B cell (primary cell): Measurements from ENCODE around the gene KYAT1. TPM values are rescaled to one million over a fixed set of nuclear protein-coding genes. Genes with fewer than 3 reads are reported as not detected.

Source experiments
- ATAC-seq: fragments of 200-7000 bp; cut with Tn5 transposase; one replicate; pipeline ENCODE4 v1.10.0; 2021; ENCODE audit warnings: low read depth, mild to moderate bottlenecking, moderate number of reproducible peaks, moderate library complexity
- CTCF ChIA-PET: fragments of 350-600 bp; sonication (Branson Sonifier 250); formaldehyde crosslinking; loops from one replicate; lab custom pipeline; 2021; ENCODE audit warnings: antibody characterized with exemption, inconsistent platforms; lab: Charles Lee
- POLR2A ChIA-PET: fragments of 350-600 bp; sonication (Branson Sonifier 250); formaldehyde crosslinking; loops from one replicate; lab custom pipeline; 2021; ENCODE audit warnings: antibody characterized with exemption; lab: Charles Lee
- DNase-seq: peaks from one replicate; pipeline ENCODE4 v3.0.0; 2013
- H2AFZ ChIP-seq: 2 replicates; pipeline ENCODE4 v1.6.1; 2012; ENCODE audit warnings: mild to moderate bottlenecking, low read depth, low read length; ENCODE audit not compliant: insufficient read depth, poor library complexity, severe bottlenecking
- H3K27ac ChIP-seq, 2 donors: 1 replicate in 1 of 2; 2 replicates in 1 of 2; pipeline ENCODE4 v1.5.1; 2012 to 2013; ENCODE audit warnings: low read length in 2 of 2, mild to moderate bottlenecking in 2 of 2, moderate library complexity in 1 of 2
- H3K27me3 ChIP-seq, 4 experiments: fragments of 200-600 bp in 1 of 4; sonication (generic) in 1 of 4; replicated peaks in 1 of 4; 1 replicate in 2 of 4; 2 replicates in 2 of 4; pipeline versions ENCODE4 v1.6.1 to v1.7.0; 2013 to 2016; ENCODE audit warnings: low read length in 3 of 4, mild to moderate bottlenecking in 2 of 4, mixed read lengths in 1 of 4, moderate library complexity in 1 of 4; ENCODE audit not compliant: insufficient read depth in 4 of 4, control insufficient read depth in 3 of 4; ENCODE audit errors: control extremely low read depth in 1 of 4
- H3K36me3 ChIP-seq, 2 experiments: replicated peaks in 1 of 2; 1 replicate in 1 of 2; 2 replicates in 1 of 2; pipeline versions ENCODE4 v1.6.1 to v1.7.1; 2013; ENCODE audit warnings: low read length in 1 of 2; ENCODE audit not compliant: insufficient read depth in 2 of 2, control insufficient read depth in 1 of 2; ENCODE audit errors: control extremely low read depth in 1 of 2, extremely low read depth in 1 of 2
- H3K4me1 ChIP-seq, 2 donors: fragments of 200-600 bp in 1 of 2; sonication (generic) in 1 of 2; 1 replicate in 1 of 2; 2 replicates in 1 of 2; pipeline versions ENCODE4 v1.5.1 to v1.6.1; 2013 to 2017; ENCODE audit warnings: low read length in 2 of 2; ENCODE audit not compliant: control insufficient read depth in 2 of 2, insufficient read depth in 2 of 2
- H3K4me2 ChIP-seq: replicated peaks from 2 replicates; pipeline ENCODE3; 2012; ENCODE audit warnings: mild to moderate bottlenecking, low read depth, low read length; ENCODE audit not compliant: poor library complexity, severe bottlenecking
- H3K4me3 ChIP-seq, 5 experiments: fragments of 200-600 bp in 1 of 5; sonication (generic) in 1 of 5; 1 replicate in 3 of 5; 2 replicates in 2 of 5; pipeline versions ENCODE4 v1.5.1 to v1.7.0; 2011 to 2016; ENCODE audit warnings: low read length in 4 of 5, mild to moderate bottlenecking in 4 of 5, low read depth in 2 of 5, control low read depth in 1 of 5, moderate library complexity in 1 of 5; ENCODE audit not compliant: insufficient read depth in 1 of 5; ENCODE audit errors: control extremely low read depth in 1 of 5, extremely low read depth in 1 of 5
- H3K79me2 ChIP-seq: fragments of 200-600 bp; sonication (generic); one replicate; pipeline ENCODE4 v1.6.0; 2016; ENCODE audit warnings: low read length; ENCODE audit not compliant: control insufficient read depth, insufficient read depth
- H3K9ac ChIP-seq: fragments of 200-600 bp; sonication (generic); 2 replicates; pipeline ENCODE4 v1.6.1; 2017; ENCODE audit warnings: mild to moderate bottlenecking, low read length, moderate library complexity
- H3K9me3 ChIP-seq, 3 donors: one replicate each; pipeline versions ENCODE4 v1.6.1 to v1.7.1; 2013; ENCODE audit warnings: low read length in 2 of 3; ENCODE audit not compliant: control insufficient read depth in 2 of 3, insufficient read depth in 1 of 3; ENCODE audit errors: control extremely low read depth in 1 of 3
- H4K20me1 ChIP-seq: 2 replicates; pipeline ENCODE4 v1.6.0; 2012; ENCODE audit warnings: mild to moderate bottlenecking, low read length; ENCODE audit not compliant: insufficient read depth, control insufficient read depth, poor library complexity, severe bottlenecking
- H3K27ac Mint-ChIP-seq: one replicate; pipeline ENCODE4 v1.8.0; 2021; ENCODE audit warnings: mixed read lengths
- H3K27me3 Mint-ChIP-seq: one replicate; pipeline ENCODE4 v1.8.0; 2021; ENCODE audit warnings: mixed read lengths
- H3K4me1 Mint-ChIP-seq: one replicate; pipeline ENCODE4 v1.8.0; 2021; ENCODE audit warnings: mixed read lengths
- H3K4me3 Mint-ChIP-seq: one replicate; pipeline ENCODE4 v1.8.0; 2021; ENCODE audit warnings: mixed read lengths
- H3K9me3 Mint-ChIP-seq: one replicate; pipeline ENCODE4 v1.8.0; 2022; ENCODE audit warnings: mixed read lengths; ENCODE audit not compliant: insufficient read depth
- CTCF ChIP-seq: fragments of 200-600 bp; IDR thresholded peaks from one replicate; pipeline ENCODE4 v1.8.0; 2022; ENCODE audit warnings: antibody characterized with exemption, mild to moderate bottlenecking
- EZH2 ChIP-seq: IDR thresholded peaks from 2 replicates; pipeline ENCODE4 v1.6.1; 2012; ENCODE audit warnings: borderline replicate concordance, low read depth, mild to moderate bottlenecking, moderate library complexity, low read length; ENCODE audit not compliant: insufficient read depth, poor library complexity, severe bottlenecking
- WGBS: methylation state at CpG from one replicate; pipeline ENCODE4 v1.1.5; 2013; ENCODE audit warnings: missing lambda C conversion rate; ENCODE audit not compliant: insufficient coverage; 5-methylcytosine and 5-hydroxymethylcytosine counted together
- intact Hi-C: fragments of 100-400 bp; cut with micrococcal nuclease; formaldehyde crosslinking; loops from one replicate; pipeline ENCODE4 v1.10.0; 2022
- polyA plus RNA-seq: library from polyadenylated mRNA; depleted of rRNA; stranded (reverse); fragments of >200 nt; gene quantifications from 2 replicates; pipeline ENCODE4 v1.2.3, GENCODE V29; 2012
- total RNA-seq, 2 donors: library from RNA; stranded (reverse); fragments of 120-200 nt in 1 of 2; gene quantifications; 1 replicate in 1 of 2; 2 replicates in 1 of 2; pipeline versions ENCODE4 v1.2.3 to v1.2.4, GENCODE V29; 2013 to 2022

The KYAT1 gene
- total and polyA plus RNA-seq, 2 donors (not counting 1 experiment from before 2014, with no cell fraction given), result 7.0 to 16.2 TPM

GRCh38 chr9:128802482-128802881 lies 79.3 kb downstream of the KYAT1 start:
- peaks cover 0 to 58% of the 10 kb centered on the region in 2 experiments for H3K36me3 ChIP-seq
- no peaks in the 10 kb centered on the region for H3K9me3 ChIP-seq
- CTCF ChIA-PET, result no interaction called here

DNA sequence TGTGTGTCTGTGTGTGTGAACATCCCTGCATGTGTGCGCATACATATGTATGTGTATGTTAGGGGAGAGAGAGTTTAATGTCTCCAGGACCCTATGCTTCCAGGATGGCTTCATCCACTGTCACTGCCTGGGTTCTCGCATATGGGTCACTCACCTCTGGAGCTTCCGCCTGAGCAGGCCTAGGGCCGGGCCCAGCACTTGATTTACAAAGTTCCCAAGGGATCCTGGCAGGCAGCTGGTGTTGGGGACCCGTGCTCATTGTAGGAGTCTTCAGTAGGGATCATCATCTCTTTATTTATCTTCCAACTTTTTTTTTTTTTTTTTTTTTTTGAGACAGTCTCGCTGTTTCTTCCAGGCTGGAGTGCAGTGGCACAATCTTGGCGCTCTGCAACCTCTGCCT lies 81.7 kb downstream of the KYAT1 start:
- H3K9me3 Mint-ChIP-seq, result no peaks in the 10 kb centered on the region
- POLR2A ChIA-PET, result no interaction called here
- H3K4me3 ChIP-seq, result no peak overlapping the region

More at GRCh38 chr9:128802482-128802881, 79.3 kb downstream of the KYAT1 start:
- no peaks in the 10 kb centered on the region for H4K20me1 ChIP-seq
- POLR2A ChIA-PET, result no interaction called here
- DNase-seq, result no peak
- no peaks in the 10 kb centered on the region for H3K9me3 Mint-ChIP-seq
- no peak overlapping the region for H3K27ac ChIP-seq
- H3K9ac ChIP-seq, result no peak overlapping the region
- H3K4me2 ChIP-seq, result no peak overlapping the region
- no peaks in the 10 kb centered on the region for H3K79me2 ChIP-seq
- 98% methylated on average over 3 of the region's 4 CpGs for WGBS
- ATAC-seq, result no peak
- H3K4me1 Mint-ChIP-seq, result no peaks in the 10 kb centered on the region
- intact Hi-C loops, result no loop called here
- TF ChIP-seq EZH2 (no peak), CTCF (no peak)
- no peaks in the 10 kb centered on the region for H3K4me1 ChIP-seq
- no peaks in the 10 kb centered on the region for H3K27me3 ChIP-seq
- H3K27me3 Mint-ChIP-seq, result no peaks in the 10 kb centered on the region
- H2AFZ ChIP-seq, result no peak overlapping the region
- H3K27ac Mint-ChIP-seq, result no peak overlapping the region
- H3K4me3 ChIP-seq, result no peak overlapping the region
- H3K4me3 Mint-ChIP-seq, result no peak overlapping the region

More for the DNA sequence above, 81.7 kb downstream of the KYAT1 start:
- no peaks in the 10 kb centered on the region for H4K20me1 ChIP-seq
- Mint-ChIP-seq H3K4me1 (no peaks in the 10 kb centered on the region), H3K27me3 (no peaks in the 10 kb centered on the region), H3K27ac (no peak overlapping the region), H3K4me3 (no peak overlapping the region)
- CTCF ChIA-PET, result no interaction called here
- intact Hi-C loops, result no loop called here
- H3K27me3 ChIP-seq, result no peaks in the 10 kb centered on the region
- no peak overlapping the region for H3K9ac ChIP-seq
- no peaks in the 10 kb centered on the region for H3K79me2 ChIP-seq
- TF ChIP-seq EZH2 (no peak), CTCF (no peak)
- ATAC-seq (no peak), DNase-seq (no peak)
- H3K36me3 ChIP-seq, result peaks cover 0 to 51% of the 10 kb centered on the region in 2 experiments
- H2AFZ ChIP-seq, result no peak overlapping the region
- H3K9me3 ChIP-seq, result no peaks in the 10 kb centered on the region
- no peak overlapping the region for H3K27ac ChIP-seq
- WGBS, result 100% methylated on average over 2 of the region's 7 CpGs
- no peaks in the 10 kb centered on the region for H3K4me1 ChIP-seq
- H3K4me2 ChIP-seq, result no peak overlapping the region
